Measurements from ENCODE around the gene PRSS48. TPM values are rescaled to one million over a fixed set of nuclear protein-coding genes. Genes with fewer than 3 reads are reported as not detected.

PRSS48 gene
- total and polyA plus RNA-seq, 10 of the 15 experiments (the other 5 are each of a cell fraction or from before 2014, with no cell fraction given): not detected

DNA sequence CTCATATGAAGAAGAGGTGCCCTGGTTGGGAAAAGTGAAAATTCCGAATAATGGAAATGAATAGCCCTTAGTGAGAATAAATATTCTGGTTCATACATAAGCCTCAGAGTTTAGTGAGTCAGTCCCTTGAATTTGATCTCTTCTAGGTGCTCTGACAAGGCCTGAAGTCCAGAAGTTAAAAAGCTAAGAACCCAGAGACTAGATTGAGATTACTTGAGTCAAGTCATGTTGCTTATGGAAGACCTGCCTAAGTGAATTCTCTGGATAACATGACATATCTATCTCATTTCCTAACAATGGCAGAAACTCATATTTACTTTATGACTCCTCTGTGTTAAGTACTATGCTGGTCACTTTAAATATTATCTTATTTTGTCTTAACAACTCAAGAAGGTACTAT lies 10.5 kb upstream of the PRSS48 start:
- FAIRE-seq: no peak
- POLR2A ChIA-PET: interaction anchor here (0.6 kb wide), 1 partner anchor 203 kb away, joined by 3 read pairs; no protein-coding TSS in a partner anchor
- Histone ChIP-seq H3K4me1 (ENCODE audit: control insufficient read depth, insufficient read depth, low read length) (no peaks in the 10 kb centered on the region), H4K20me1 (ENCODE audit: control insufficient read depth, insufficient read depth) (no peaks in the 10 kb centered on the region), H3K79me2 (ENCODE audit: control insufficient read depth, insufficient read depth, low read length) (no peaks in the 10 kb centered on the region), H3K27me3 (replicated peaks in 1 of 2; ENCODE audit: control insufficient read depth in 2 of 2, insufficient read depth in 2 of 2, low read length in 1 of 2) (no peaks in the 10 kb centered on the region; a peak in 2 of 4 replicates), H3K4me3 (no peak overlapping the region), H3K9me3 (replicated peaks; ENCODE audit: control insufficient read depth, insufficient read depth, low read length) (no peaks in the 10 kb centered on the region), H3K9ac (ENCODE audit: control insufficient read depth, insufficient read depth, low read length) (no peak overlapping the region), H3K36me3 (ENCODE audit: control insufficient read depth in 2 of 2, insufficient read depth in 2 of 2, low read length in 1 of 2) (no peaks in the 10 kb centered on the region), H2AFZ (ENCODE audit: control insufficient read depth, low read depth, low read length) (no peak overlapping the region), H3K27ac (ENCODE audit: control insufficient read depth, insufficient read depth) (no peak overlapping the region), H3K4me2 (ENCODE audit: control insufficient read depth, insufficient read depth) (no peak overlapping the region)
- SMC1A ChIA-PET (ENCODE audit: uncharacterized antibody, unreplicated experiment): interaction anchor here (1.3 to 1.4 kb wide), 2 partner anchors 9 to 149 kb away, joined by 3 to 4 read pairs; no protein-coding TSS in a partner anchor
- 32% methylated on average over 1 of the region's 1 CpG for WGBS (ENCODE audit: insufficient coverage, insufficient replicate concordance, low lambda C conversion rate, missing lambda C conversion rate)
- no peak for ATAC-seq
- RAD21 ChIA-PET (ENCODE audit: unreplicated experiment): no interaction called here
- BruUV-seq (replicated peaks): no TSS peak
- intact Hi-C loops (cut with micrococcal nuclease; ENCODE audit: unreplicated experiment): no loop called here
- CTCF ChIA-PET: interaction anchor here (0.6 to 2.2 kb wide), 2 partner anchors 9 to 806 kb away, joined by 3 to 12 read pairs; no protein-coding TSS in a partner anchor
- no peak for DNase-seq (ENCODE audit: low read depth, low spot score)
- in situ Hi-C loops (cut with MboI): no loop called here
- TF ChIP-seq, protein P1, sequence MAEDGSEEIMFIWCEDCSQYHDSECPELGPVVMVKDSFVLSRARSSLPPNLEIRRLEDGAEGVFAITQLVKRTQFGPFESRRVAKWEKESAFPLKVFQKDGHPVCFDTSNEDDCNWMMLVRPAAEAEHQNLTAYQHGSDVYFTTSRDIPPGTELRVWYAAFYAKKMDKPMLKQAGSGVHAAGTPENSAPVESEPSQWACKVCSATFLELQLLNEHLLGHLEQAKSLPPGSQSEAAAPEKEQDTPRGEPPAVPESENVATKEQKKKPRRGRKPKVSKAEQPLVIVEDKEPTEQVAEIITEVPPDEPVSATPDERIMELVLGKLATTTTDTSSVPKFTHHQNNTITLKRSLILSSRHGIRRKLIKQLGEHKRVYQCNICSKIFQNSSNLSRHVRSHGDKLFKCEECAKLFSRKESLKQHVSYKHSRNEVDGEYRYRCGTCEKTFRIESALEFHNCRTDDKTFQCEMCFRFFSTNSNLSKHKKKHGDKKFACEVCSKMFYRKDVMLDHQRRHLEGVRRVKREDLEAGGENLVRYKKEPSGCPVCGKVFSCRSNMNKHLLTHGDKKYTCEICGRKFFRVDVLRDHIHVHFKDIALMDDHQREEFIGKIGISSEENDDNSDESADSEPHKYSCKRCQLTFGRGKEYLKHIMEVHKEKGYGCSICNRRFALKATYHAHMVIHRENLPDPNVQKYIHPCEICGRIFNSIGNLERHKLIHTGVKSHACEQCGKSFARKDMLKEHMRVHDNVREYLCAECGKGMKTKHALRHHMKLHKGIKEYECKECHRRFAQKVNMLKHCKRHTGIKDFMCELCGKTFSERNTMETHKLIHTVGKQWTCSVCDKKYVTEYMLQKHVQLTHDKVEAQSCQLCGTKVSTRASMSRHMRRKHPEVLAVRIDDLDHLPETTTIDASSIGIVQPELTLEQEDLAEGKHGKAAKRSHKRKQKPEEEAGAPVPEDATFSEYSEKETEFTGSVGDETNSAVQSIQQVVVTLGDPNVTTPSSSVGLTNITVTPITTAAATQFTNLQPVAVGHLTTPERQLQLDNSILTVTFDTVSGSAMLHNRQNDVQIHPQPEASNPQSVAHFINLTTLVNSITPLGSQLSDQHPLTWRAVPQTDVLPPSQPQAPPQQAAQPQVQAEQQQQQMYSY (CRISPR knock-in tag; IDR thresholded peaks at IDR 0.05): no peak
- TF ChIP-seq, protein P2, sequence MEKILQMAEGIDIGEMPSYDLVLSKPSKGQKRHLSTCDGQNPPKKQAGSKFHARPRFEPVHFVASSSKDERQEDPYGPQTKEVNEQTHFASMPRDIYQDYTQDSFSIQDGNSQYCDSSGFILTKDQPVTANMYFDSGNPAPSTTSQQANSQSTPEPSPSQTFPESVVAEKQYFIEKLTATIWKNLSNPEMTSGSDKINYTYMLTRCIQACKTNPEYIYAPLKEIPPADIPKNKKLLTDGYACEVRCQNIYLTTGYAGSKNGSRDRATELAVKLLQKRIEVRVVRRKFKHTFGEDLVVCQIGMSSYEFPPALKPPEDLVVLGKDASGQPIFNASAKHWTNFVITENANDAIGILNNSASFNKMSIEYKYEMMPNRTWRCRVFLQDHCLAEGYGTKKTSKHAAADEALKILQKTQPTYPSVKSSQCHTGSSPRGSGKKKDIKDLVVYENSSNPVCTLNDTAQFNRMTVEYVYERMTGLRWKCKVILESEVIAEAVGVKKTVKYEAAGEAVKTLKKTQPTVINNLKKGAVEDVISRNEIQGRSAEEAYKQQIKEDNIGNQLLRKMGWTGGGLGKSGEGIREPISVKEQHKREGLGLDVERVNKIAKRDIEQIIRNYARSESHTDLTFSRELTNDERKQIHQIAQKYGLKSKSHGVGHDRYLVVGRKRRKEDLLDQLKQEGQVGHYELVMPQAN (conservative IDR thresholded peaks at IDR 0.05): no peak
- TF ChIP-seq, protein P3, sequence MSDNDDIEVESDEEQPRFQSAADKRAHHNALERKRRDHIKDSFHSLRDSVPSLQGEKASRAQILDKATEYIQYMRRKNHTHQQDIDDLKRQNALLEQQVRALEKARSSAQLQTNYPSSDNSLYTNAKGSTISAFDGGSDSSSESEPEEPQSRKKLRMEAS (IDR thresholded peaks at IDR 0.05; ENCODE audit: low read depth, low read length): no peak
- TF ChIP-seq YBX1 (IDR thresholded peaks at IDR 0.05): no peak
- TF ChIP-seq EED (IDR thresholded peaks at IDR 0.05; ENCODE audit: low read depth): no peak
- TF ChIP-seq, protein P4, sequence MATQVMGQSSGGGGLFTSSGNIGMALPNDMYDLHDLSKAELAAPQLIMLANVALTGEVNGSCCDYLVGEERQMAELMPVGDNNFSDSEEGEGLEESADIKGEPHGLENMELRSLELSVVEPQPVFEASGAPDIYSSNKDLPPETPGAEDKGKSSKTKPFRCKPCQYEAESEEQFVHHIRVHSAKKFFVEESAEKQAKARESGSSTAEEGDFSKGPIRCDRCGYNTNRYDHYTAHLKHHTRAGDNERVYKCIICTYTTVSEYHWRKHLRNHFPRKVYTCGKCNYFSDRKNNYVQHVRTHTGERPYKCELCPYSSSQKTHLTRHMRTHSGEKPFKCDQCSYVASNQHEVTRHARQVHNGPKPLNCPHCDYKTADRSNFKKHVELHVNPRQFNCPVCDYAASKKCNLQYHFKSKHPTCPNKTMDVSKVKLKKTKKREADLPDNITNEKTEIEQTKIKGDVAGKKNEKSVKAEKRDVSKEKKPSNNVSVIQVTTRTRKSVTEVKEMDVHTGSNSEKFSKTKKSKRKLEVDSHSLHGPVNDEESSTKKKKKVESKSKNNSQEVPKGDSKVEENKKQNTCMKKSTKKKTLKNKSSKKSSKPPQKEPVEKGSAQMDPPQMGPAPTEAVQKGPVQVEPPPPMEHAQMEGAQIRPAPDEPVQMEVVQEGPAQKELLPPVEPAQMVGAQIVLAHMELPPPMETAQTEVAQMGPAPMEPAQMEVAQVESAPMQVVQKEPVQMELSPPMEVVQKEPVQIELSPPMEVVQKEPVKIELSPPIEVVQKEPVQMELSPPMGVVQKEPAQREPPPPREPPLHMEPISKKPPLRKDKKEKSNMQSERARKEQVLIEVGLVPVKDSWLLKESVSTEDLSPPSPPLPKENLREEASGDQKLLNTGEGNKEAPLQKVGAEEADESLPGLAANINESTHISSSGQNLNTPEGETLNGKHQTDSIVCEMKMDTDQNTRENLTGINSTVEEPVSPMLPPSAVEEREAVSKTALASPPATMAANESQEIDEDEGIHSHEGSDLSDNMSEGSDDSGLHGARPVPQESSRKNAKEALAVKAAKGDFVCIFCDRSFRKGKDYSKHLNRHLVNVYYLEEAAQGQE (IDR thresholded peaks at IDR 0.05; ENCODE audit: low read depth, low read length): no peak
- TF ChIP-seq NFIC (IDR thresholded peaks at IDR 0.05; ENCODE audit: low read depth, low read length): no peak
- TF ChIP-seq, protein P5, sequence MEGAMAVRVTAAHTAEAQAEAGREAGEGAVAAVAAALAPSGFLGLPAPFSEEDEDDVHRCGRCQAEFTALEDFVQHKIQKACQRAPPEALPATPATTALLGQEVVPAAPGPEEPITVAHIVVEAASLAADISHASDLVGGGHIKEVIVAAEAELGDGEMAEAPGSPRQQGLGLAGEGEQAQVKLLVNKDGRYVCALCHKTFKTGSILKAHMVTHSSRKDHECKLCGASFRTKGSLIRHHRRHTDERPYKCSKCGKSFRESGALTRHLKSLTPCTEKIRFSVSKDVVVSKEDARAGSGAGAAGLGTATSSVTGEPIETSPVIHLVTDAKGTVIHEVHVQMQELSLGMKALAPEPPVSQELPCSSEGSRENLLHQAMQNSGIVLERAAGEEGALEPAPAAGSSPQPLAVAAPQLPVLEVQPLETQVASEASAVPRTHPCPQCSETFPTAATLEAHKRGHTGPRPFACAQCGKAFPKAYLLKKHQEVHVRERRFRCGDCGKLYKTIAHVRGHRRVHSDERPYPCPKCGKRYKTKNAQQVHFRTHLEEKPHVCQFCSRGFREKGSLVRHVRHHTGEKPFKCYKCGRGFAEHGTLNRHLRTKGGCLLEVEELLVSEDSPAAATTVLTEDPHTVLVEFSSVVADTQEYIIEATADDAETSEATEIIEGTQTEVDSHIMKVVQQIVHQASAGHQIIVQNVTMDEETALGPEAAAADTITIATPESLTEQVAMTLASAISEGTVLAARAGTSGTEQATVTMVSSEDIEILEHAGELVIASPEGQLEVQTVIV (IDR thresholded peaks at IDR 0.05; ENCODE audit: borderline replicate concordance, partially characterized antibody): no peak
- no peak for TF ChIP-seq ZNF384 (IDR thresholded peaks at IDR 0.05; ENCODE audit: borderline replicate concordance, low read depth, low read length)
- no peak for TF ChIP-seq POLR2AphosphoS5 (IDR thresholded peaks at IDR 0.05; ENCODE audit: low read length)
- no peak for TF ChIP-seq FOXM1 (IDR thresholded peaks at IDR 0.05; ENCODE audit: low read depth, low read length)

Measured in GM12878 (cell line).